Retinal pigment epithelial cell (primary cell): ENCODE measurements around the gene OTUB2.

ENCODE experiments used
- DNase-seq: peaks from one replicate; pipeline ENCODE4 v3.0.0-alpha.2; 2010; ENCODE audit warnings: low read depth
- H3K4me3 ChIP-seq: 2 replicates; pipeline ENCODE4 v1.5.1; 2011; ENCODE audit warnings: mild to moderate bottlenecking, low read length, control low read depth, moderate library complexity
- TF ChIP-seq, protein P1 (sequence below): conservative IDR thresholded peaks from 2 replicates; pipeline ENCODE4 v1.5.1; 2011; ENCODE audit warnings: low read depth, low read length, control low read depth, inconsistent platforms

The OTUB2 gene

DNA sequence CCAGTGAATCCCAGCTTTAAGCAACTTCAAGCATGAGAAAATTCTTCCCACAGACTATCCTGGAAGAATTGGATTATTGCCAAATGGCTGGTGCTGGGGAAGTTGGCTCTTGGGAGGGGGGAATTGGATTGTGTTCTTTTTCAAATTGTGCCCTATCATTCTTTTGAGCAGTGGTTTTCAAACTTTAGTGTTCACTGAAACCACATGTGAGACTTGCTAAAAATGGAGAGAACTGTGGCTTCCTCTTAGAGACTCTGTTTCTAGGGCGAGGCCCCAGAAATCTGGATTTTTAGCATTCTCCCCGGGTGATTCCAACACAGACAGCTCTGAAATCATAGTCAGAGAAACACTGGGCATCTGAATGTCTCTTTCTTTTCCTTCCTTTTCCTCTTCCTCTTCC is 14.3 kb upstream of the OTUB2 start:
- TF ChIP-seq, protein P1, sequence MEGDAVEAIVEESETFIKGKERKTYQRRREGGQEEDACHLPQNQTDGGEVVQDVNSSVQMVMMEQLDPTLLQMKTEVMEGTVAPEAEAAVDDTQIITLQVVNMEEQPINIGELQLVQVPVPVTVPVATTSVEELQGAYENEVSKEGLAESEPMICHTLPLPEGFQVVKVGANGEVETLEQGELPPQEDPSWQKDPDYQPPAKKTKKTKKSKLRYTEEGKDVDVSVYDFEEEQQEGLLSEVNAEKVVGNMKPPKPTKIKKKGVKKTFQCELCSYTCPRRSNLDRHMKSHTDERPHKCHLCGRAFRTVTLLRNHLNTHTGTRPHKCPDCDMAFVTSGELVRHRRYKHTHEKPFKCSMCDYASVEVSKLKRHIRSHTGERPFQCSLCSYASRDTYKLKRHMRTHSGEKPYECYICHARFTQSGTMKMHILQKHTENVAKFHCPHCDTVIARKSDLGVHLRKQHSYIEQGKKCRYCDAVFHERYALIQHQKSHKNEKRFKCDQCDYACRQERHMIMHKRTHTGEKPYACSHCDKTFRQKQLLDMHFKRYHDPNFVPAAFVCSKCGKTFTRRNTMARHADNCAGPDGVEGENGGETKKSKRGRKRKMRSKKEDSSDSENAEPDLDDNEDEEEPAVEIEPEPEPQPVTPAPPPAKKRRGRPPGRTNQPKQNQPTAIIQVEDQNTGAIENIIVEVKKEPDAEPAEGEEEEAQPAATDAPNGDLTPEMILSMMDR = no peak
- H3K4me3 ChIP-seq = no peak overlapping the region

DNA sequence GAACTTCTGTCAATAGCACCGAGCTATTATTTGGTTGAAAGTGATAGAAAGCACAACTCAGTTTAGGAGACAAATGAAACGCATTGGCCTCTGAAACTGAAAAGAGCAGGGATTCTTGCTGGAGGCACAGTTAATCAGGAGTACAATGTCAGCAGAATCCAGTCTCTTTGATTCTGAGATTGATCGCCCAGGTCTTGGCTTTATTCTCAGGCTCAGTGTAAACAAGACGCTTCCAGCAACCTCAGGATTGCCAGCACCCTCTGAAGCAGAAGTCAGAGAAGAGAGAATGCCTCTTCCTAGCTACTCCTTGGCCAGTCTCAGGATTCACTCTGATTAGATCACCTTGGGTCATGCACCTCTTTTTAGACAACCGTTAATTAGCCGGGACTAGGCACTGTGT is 11.8 kb upstream of the OTUB2 start:
- TF ChIP-seq, protein P1 = no peak
- DNase-seq = no peak
- H3K4me3 ChIP-seq = no peak overlapping the region

More for the DNA sequence above, 14.3 kb upstream of the OTUB2 start:
- no peak for DNase-seq

DNA sequence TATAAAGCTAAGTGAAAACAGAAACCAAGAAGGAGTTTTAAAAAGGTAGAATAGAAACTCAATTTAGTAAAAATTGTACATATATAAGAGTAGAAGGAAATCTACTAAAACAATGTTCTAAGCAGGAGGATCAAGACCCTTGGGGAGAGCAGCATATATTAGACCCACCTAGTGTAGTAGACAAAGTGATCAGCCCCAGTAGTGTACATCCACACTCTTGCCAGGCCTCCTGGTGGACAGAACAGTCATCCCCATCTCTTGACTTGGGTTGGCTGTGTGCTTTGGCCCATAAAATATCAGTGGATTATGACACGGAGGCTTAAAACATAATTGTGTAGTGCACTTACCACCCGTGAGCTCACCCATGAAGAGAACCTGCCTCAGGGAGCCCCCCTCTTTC is 10.9 kb upstream of the OTUB2 start:
- H3K4me3 ChIP-seq = no peak overlapping the region
- DNase-seq = no peak
- TF ChIP-seq, protein P1 = peak; percentile 5

DNA sequence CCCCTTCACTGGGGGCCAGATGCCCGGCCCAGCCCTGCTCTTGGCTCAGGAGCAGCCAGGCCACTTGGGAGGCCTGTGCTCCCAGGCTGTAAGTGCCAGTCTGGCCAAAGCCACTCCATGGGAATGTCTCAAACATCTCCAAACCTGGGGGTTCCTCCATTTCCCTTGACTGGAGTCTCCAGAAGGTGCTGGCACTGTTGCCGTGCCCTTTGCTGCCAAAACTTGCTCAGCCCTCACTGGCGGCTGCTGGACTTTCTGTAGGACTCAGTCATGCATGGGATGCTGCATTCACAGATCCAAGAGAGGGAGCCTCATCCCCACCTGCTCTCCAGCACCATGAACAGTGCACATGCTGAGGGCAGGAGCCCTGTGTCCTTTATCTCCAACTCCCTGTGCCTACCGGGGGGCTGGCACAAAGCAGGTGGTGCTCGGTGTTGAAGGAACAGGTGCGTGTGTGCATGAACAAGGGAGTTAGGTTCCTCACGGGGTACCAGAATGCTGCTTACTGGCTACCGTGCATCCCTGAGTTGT is 9.6 kb upstream of the OTUB2 start:
- TF ChIP-seq, protein P1 = no peak
- no peak overlapping the region for H3K4me3 ChIP-seq
- no peak for DNase-seq

DNA sequence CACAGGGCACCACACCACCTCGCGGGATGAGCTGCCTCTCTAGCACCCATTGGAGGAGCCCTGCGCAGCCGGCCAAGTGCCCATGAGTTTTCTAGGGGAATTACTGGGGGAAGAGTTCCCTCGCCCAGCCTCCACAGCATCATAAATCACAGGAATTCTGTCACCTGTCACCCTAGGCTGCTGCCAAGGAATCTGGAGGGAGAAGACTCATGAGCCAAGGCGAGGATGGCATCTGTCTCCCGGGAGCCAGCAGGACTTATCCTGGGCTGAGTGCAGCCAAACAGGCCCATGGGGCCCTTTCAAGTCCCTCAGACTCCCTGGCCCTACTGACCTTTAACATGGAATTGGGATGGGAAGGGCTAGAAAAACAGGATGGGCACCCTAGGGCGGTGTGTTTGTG is 7.8 kb upstream of the OTUB2 start:
- TF ChIP-seq, protein P1 = no peak
- DNase-seq = no peak

DNA sequence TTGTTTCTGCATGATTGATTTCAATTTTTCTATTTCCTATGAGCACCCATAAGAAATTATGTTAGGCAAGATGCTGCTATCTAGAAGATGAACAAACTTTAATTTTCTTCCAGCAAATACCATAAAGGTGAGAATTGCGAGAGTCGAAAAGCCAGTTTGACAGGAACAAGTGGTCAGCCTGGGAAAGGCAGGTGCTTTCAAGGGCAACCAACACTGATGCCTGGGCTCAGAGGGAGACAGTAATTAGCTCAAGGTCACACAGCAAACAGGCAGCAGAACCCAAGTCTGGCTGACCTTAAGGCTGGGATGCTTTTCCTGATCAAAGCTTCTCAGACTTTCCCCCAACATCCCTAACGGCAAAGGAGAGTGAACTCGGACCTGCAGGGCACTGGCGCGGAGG is 6.8 kb upstream of the OTUB2 start:
- DNase-seq = no peak
- H3K4me3 ChIP-seq = no peak overlapping the region
- TF ChIP-seq, protein P1 = no peak

More for the DNA sequence above, 7.8 kb upstream of the OTUB2 start:
- H3K4me3 ChIP-seq = no peak overlapping the region

DNA sequence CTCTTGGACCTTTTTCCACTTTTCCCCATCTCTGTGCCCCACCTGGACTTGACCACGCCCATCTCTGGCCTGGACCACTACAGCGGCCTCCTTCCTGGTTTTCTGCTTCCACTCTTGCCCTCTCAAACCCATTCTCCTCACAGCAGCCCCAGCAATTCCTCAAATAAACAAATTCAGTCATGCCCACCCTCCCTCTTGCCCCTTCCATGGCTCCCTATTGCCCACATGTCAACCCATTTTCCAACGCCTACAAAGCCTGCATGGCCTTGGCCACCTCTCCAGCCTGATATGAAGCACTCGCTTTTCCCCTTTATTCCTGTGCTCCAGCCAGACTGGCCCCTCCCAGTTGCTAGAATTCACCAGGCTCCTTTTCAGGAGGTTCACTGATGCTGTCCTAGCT is 5.9 kb upstream of the OTUB2 start:
- DNase-seq = no peak
- TF ChIP-seq, protein P1 = no peak

More for the DNA sequence above, 5.9 kb upstream of the OTUB2 start:
- no peak overlapping the region for H3K4me3 ChIP-seq
